ES-I3 (cell line): ENCODE results near the gene RRAD.

Source experiments
- H3K36me3 ChIP-seq: 2 replicates; pipeline ENCODE4 v1.6.1; 2013; ENCODE audit warnings: mild to moderate bottlenecking, low read length, control low read depth, moderate library complexity; ENCODE audit not compliant: insufficient read depth
- H3K4me1 ChIP-seq: 2 replicates; pipeline ENCODE4 v1.6.1; 2013; ENCODE audit warnings: mild to moderate bottlenecking, control low read depth, low read length; ENCODE audit not compliant: insufficient read depth
- H3K9ac ChIP-seq: 2 replicates; pipeline ENCODE4 v1.6.1; 2013; ENCODE audit warnings: low read depth, mild to moderate bottlenecking, low read length, moderate library complexity
- H3K9me3 ChIP-seq: 2 replicates; pipeline ENCODE4 v1.6.1; 2013; ENCODE audit warnings: mild to moderate bottlenecking, low read length, moderate library complexity; ENCODE audit not compliant: control insufficient read depth, insufficient read depth

RRAD gene

GRCh38 chr16:66932076-66932475 is 6.7 kb upstream of the RRAD start:
- H3K9me3 ChIP-seq: no peaks in the 10 kb centered on the region
- peaks cover 15% of the 10 kb centered on the region; the same call in 1 of the 2 replicates for H3K4me1 ChIP-seq
- no peak overlapping the region for H3K9ac ChIP-seq
- H3K36me3 ChIP-seq: no peaks in the 10 kb centered on the region

GRCh38 chr16:66931665-66932064 is 6.3 kb upstream of the RRAD start:
- no peaks in the 10 kb centered on the region for H3K9me3 ChIP-seq
- no peak overlapping the region for H3K9ac ChIP-seq
- H3K36me3 ChIP-seq: no peaks in the 10 kb centered on the region
- peaks cover 15% of the 10 kb centered on the region; the same call in 1 of the 2 replicates for H3K4me1 ChIP-seq

GRCh38 chr16:66930189-66930588 is 4.9 kb upstream of the RRAD start:
- Histone ChIP-seq H3K9ac (no peak overlapping the region), H3K4me1 (peaks cover 15% of the 10 kb centered on the region; the same call in 1 of the 2 replicates)

GRCh38 chr16:66928702-66929388 is 3.5 kb upstream of the RRAD start:
- Histone ChIP-seq H3K36me3 (no peaks in the 10 kb centered on the region), H3K9me3 (no peaks in the 10 kb centered on the region), H3K9ac (no peak overlapping the region), H3K4me1 (peaks cover 15% of the 10 kb centered on the region; the same call in 1 of the 2 replicates)

More at GRCh38 chr16:66930189-66930588, 4.9 kb upstream of the RRAD start:
- H3K36me3 ChIP-seq: no peaks in the 10 kb centered on the region
- H3K9me3 ChIP-seq: no peaks in the 10 kb centered on the region

GRCh38 chr16:66927918-66928649 is 2.7 kb upstream of the RRAD start:
- Histone ChIP-seq H3K9me3 (no peaks in the 10 kb centered on the region), H3K36me3 (no peaks in the 10 kb centered on the region), H3K9ac (no peak overlapping the region), H3K4me1 (peaks cover 10% of the 10 kb centered on the region; the same call in 1 of the 2 replicates)

- Histone ChIP-seq H3K36me3 (no peaks in the 10 kb centered on the region), H3K9me3 (no peaks in the 10 kb centered on the region), H3K4me1 (peaks cover 10% of the 10 kb centered on the region; the same call in 1 of the 2 replicates), H3K9ac (no peak overlapping the region)
Measured at GRCh38 chr16:66926961-66927436, 1.7 kb upstream of the RRAD start.

GRCh38 chr16:66926171-66926947 is 1.0 kb upstream of the RRAD start:
- no peaks in the 10 kb centered on the region for H3K36me3 ChIP-seq
- H3K9me3 ChIP-seq: no peaks in the 10 kb centered on the region
- peaks cover 11% of the 10 kb centered on the region; the same call in 1 of the 2 replicates for H3K4me1 ChIP-seq
- no peak overlapping the region for H3K9ac ChIP-seq

GRCh38 chr16:66924527-66925321 is 611 bp downstream of the RRAD start:
- Histone ChIP-seq H3K9me3 (no peaks in the 10 kb centered on the region), H3K4me1 (peaks cover 13% of the 10 kb centered on the region; the same call in 1 of the 2 replicates), H3K36me3 (no peaks in the 10 kb centered on the region), H3K9ac (peak overlapping the region; percentile 60; the same call in 1 of the 2 replicates)

- H3K4me1 ChIP-seq: peaks cover 13% of the 10 kb centered on the region; the same call in 1 of the 2 replicates
- no peaks in the 10 kb centered on the region for H3K9me3 ChIP-seq
- no peaks in the 10 kb centered on the region for H3K36me3 ChIP-seq
- H3K9ac ChIP-seq: no peak overlapping the region
Measured at GRCh38 chr16:66923866-66924265, 1.5 kb downstream of the RRAD start.

- Histone ChIP-seq H3K4me1 (peaks cover 13% of the 10 kb centered on the region; the same call in 1 of the 2 replicates), H3K9me3 (no peaks in the 10 kb centered on the region), H3K9ac (no peak overlapping the region), H3K36me3 (no peaks in the 10 kb centered on the region)
Measured at GRCh38 chr16:66923247-66923731, 2.0 kb downstream of the RRAD start.

- Histone ChIP-seq H3K4me1 (peaks cover 4% of the 10 kb centered on the region; the same call in 1 of the 2 replicates), H3K9me3 (no peaks in the 10 kb centered on the region), H3K36me3 (no peaks in the 10 kb centered on the region), H3K9ac (no peak overlapping the region)
Measured at GRCh38 chr16:66921729-66922450, 3.4 kb downstream of the RRAD start.

GRCh38 chr16:66920924-66921680 is 4.2 kb downstream of the RRAD start:
- no peak overlapping the region for H3K9ac ChIP-seq
- peaks cover 4% of the 10 kb centered on the region; the same call in 1 of the 2 replicates for H3K4me1 ChIP-seq
- no peaks in the 10 kb centered on the region for H3K9me3 ChIP-seq
- H3K36me3 ChIP-seq: no peaks in the 10 kb centered on the region
